ENCODE measurements around the gene LRP1. TPM values are rescaled to one million over a fixed set of nuclear protein-coding genes. Genes with fewer than 3 reads are reported as not detected.

Gene LRP1
- total RNA-seq, 2 experiments from 2014 or later, result 1.1 to 4.4 TPM

DNA sequence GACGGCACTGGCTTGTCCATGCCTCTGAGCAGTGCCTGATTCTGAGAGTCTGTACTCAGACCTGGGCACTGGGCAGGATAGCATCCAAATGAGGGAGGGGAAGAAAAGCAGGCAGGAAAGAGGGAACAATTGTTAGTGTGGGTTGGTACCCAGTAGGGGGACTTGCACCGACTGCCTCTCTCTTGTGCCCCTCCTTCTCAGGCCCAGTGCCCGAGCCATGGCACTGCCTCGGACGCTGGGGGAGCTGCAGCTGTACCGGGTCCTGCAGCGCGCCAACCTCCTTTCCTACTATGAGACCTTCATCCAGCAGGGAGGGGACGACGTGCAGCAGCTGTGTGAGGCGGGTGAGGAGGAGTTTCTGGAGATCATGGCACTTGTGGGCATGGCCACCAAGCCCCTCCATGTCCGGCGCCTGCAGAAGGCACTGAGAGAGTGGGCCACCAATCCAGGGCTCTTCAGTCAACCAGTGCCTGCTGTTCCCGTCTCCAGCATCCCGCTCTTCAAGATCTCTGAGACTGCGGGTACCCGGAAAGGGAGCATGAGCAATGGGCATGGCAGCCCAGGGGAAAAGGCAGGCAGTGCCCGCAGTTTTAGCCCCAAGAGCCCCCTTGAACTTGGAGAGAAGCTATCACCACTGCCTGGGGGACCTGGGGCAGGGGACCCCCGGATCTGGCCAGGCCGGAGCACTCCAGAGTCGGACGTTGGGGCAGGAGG is 37.2 kb upstream of the LRP1 start:
- Histone ChIP-seq H3K27ac (ENCODE audit: low read depth, low read length, poor library complexity, severe bottlenecking) (no peak overlapping the region), H3K9me2 (ENCODE audit: insufficient read depth, low read length) (no peaks in the 10 kb centered on the region), H3K4me1 (ENCODE audit: insufficient read depth, low read length, poor library complexity, severe bottlenecking) (peaks cover 42% of the 10 kb centered on the region), H3K79me2 (ENCODE audit: insufficient read depth, low read depth, low read length) (no peaks in the 10 kb centered on the region), H4K20me1 (ENCODE audit: insufficient read depth, low read length) (no peaks in the 10 kb centered on the region), H3K9me3 (ENCODE audit: low read length) (no peaks in the 10 kb centered on the region), H3K4me3 (ENCODE audit: low read depth, low read length, poor library complexity, severe bottlenecking) (no peak overlapping the region), H2AFZ (ENCODE audit: low read length) (no peak overlapping the region), H3K36me3 (ENCODE audit: insufficient read depth, low read length) (peaks cover 33% of the 10 kb centered on the region; the same call in 1 of the 2 replicates), H3K4me2 (ENCODE audit: low read length) (no peak overlapping the region)
- BruUV-seq (replicated peaks), result no TSS peak
- intact Hi-C loops (cut with micrococcal nuclease; ENCODE audit: unreplicated experiment), result no loop called here
- POLR2A ChIA-PET, result interaction anchor here (0.6 to 1.4 kb wide), 3 partner anchors 12 to 258 kb away, joined by 3 to 5 read pairs (median 3); partner anchors contain the start of gene NEMP1
- no peak for DNase-seq (ENCODE audit: low spot score)
- TF ChIP-seq EZH2phosphoT487 (IDR thresholded peaks at IDR 0.05; ENCODE audit: borderline replicate concordance, low read depth, low read length), result no peak
- TF ChIP-seq, protein P1, sequence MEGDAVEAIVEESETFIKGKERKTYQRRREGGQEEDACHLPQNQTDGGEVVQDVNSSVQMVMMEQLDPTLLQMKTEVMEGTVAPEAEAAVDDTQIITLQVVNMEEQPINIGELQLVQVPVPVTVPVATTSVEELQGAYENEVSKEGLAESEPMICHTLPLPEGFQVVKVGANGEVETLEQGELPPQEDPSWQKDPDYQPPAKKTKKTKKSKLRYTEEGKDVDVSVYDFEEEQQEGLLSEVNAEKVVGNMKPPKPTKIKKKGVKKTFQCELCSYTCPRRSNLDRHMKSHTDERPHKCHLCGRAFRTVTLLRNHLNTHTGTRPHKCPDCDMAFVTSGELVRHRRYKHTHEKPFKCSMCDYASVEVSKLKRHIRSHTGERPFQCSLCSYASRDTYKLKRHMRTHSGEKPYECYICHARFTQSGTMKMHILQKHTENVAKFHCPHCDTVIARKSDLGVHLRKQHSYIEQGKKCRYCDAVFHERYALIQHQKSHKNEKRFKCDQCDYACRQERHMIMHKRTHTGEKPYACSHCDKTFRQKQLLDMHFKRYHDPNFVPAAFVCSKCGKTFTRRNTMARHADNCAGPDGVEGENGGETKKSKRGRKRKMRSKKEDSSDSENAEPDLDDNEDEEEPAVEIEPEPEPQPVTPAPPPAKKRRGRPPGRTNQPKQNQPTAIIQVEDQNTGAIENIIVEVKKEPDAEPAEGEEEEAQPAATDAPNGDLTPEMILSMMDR (conservative IDR thresholded peaks at IDR 0.05; ENCODE audit: low read length), result no peak
- CTCF ChIA-PET (ENCODE audit: unreplicated experiment), result interaction anchor here (0.5 to 0.6 kb wide), 2 partner anchors 14 to 21 kb away, joined by 3 read pairs; no protein-coding TSS in a partner anchor

- Histone ChIP-seq H3K4me1 (ENCODE audit: insufficient read depth, low read length, poor library complexity, severe bottlenecking) (peaks cover 38% of the 10 kb centered on the region), H3K36me3 (ENCODE audit: insufficient read depth, low read length) (peaks cover 41% of the 10 kb centered on the region), H3K9me2 (ENCODE audit: insufficient read depth, low read length) (no peaks in the 10 kb centered on the region), H3K4me2 (ENCODE audit: low read length) (no peak overlapping the region), H4K20me1 (ENCODE audit: insufficient read depth, low read length) (no peaks in the 10 kb centered on the region), H3K9me3 (ENCODE audit: low read length) (no peaks in the 10 kb centered on the region), H3K79me2 (ENCODE audit: insufficient read depth, low read depth, low read length) (no peaks in the 10 kb centered on the region), H3K27ac (ENCODE audit: low read depth, low read length, poor library complexity, severe bottlenecking) (no peak overlapping the region), H2AFZ (ENCODE audit: low read length) (no peak overlapping the region), H3K4me3 (ENCODE audit: low read depth, low read length, poor library complexity, severe bottlenecking) (no peak overlapping the region)
- BruUV-seq (replicated peaks), result no TSS peak
- TF ChIP-seq EZH2phosphoT487 (IDR thresholded peaks at IDR 0.05; ENCODE audit: borderline replicate concordance, low read depth, low read length), result no peak
- TF ChIP-seq, protein P1 (conservative IDR thresholded peaks at IDR 0.05; ENCODE audit: low read length), result no peak
- CTCF ChIA-PET (ENCODE audit: unreplicated experiment), result interaction anchor here (0.5 to 2.9 kb wide), 3 partner anchors 14 to 23 kb away, joined by 3 to 10 read pairs (median 3); no protein-coding TSS in a partner anchor
- intact Hi-C loops (cut with micrococcal nuclease; ENCODE audit: unreplicated experiment), result no loop called here
- POLR2A ChIA-PET, result interaction anchor here (0.6 to 1.4 kb wide), 2 partner anchors 13 to 19 kb away, joined by 3 to 5 read pairs; partner anchors contain the start of gene NEMP1
- no peak for DNase-seq (ENCODE audit: low spot score)
Measured at GRCh38 chr12:57091638-57092528, 36.4 kb upstream of the LRP1 start.
